Suprapubic skin (tissue), 4 donors: ENCODE measurements around the gene FRMPD4.

Experiments
- EP300 ChIP-seq: sonication (generic); formaldehyde crosslinking; IDR thresholded peaks from one replicate; pipeline ENCODE4 v1.6.1; 2017; ENCODE audit warnings: antibody characterized with exemption
- POLR2A ChIP-seq, 2 donors: fragments of 450-650 bp; IDR thresholded peaks; one replicate each; pipeline ENCODE4 v1.6.1; 2017; ENCODE audit warnings: antibody characterized with exemption in 2 of 2, mild to moderate bottlenecking in 2 of 2, moderate library complexity in 2 of 2
- POLR2AphosphoS5 ChIP-seq, 3 donors: sonication (generic); formaldehyde crosslinking; IDR thresholded peaks; one replicate each; pipeline ENCODE4 v1.6.1; 2017; ENCODE audit warnings: antibody characterized with exemption in 3 of 3
- TF ChIP-seq, protein P1 (sequence below), 2 donors: fragments of 200-600 bp in 1 of 2; fragments of 450-650 bp in 1 of 2; sonication (generic) in 1 of 2; IDR thresholded peaks; one replicate each; pipeline ENCODE4 v1.5.1; 2016 to 2019; ENCODE audit warnings: antibody characterized with exemption in 2 of 2, mild to moderate bottlenecking in 1 of 2, moderate library complexity in 1 of 2

DNA sequence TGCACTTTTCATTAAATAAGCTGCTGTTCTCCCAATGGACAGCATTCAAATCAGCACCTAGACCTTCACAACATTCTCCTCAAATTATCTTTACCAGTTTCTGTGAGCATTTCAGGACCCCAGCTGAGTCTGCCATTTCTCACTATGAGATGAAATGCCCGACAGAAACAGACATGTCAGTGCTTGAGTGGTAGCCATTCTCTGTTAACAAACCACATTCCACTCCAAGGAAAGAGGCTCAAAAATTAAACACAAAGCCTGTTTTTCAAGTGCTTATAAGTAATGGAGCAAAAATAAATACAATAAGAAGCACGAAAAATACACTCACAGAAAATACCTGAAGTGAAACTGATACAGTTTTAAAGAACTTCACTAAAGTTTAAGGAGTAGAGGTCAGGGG is 332.8 kb downstream of the FRMPD4 start:
- TF ChIP-seq, protein P1, sequence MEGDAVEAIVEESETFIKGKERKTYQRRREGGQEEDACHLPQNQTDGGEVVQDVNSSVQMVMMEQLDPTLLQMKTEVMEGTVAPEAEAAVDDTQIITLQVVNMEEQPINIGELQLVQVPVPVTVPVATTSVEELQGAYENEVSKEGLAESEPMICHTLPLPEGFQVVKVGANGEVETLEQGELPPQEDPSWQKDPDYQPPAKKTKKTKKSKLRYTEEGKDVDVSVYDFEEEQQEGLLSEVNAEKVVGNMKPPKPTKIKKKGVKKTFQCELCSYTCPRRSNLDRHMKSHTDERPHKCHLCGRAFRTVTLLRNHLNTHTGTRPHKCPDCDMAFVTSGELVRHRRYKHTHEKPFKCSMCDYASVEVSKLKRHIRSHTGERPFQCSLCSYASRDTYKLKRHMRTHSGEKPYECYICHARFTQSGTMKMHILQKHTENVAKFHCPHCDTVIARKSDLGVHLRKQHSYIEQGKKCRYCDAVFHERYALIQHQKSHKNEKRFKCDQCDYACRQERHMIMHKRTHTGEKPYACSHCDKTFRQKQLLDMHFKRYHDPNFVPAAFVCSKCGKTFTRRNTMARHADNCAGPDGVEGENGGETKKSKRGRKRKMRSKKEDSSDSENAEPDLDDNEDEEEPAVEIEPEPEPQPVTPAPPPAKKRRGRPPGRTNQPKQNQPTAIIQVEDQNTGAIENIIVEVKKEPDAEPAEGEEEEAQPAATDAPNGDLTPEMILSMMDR (IDR thresholded peaks at IDR 0.05), result no peak
- TF ChIP-seq POLR2A (IDR thresholded peaks at IDR 0.05) (no peak), POLR2AphosphoS5 (IDR thresholded peaks at IDR 0.05) (no peak), EP300 (no peak)
